HG03575 (cell line): Measurements from ENCODE around the gene MAVS.

Experiments used
- ATAC-seq: cut with Tn5 transposase; IDR thresholded peaks from one replicate; pipeline ENCODE4 v1.9.1; 2021; ENCODE audit not compliant: unreplicated experiment, insufficient number of reproducible peaks, low FRiP score; ENCODE audit errors: extremely low read depth

Gene MAVS

GRCh38 chr20:3846740-3847428, at the start of gene MAVS:
Gene MAVS (plus strand): TSS chr20:3846834. CDS start chr20:3854625, 7,791 bp downstream.
- no peak for ATAC-seq

GRCh38 chr20:3797226-3797545, 49.4 kb upstream of the MAVS start:
- no peak for ATAC-seq

GRCh38 chr20:3797592-3798372, 48.9 kb upstream of the MAVS start:
- no peak for ATAC-seq

DNA sequence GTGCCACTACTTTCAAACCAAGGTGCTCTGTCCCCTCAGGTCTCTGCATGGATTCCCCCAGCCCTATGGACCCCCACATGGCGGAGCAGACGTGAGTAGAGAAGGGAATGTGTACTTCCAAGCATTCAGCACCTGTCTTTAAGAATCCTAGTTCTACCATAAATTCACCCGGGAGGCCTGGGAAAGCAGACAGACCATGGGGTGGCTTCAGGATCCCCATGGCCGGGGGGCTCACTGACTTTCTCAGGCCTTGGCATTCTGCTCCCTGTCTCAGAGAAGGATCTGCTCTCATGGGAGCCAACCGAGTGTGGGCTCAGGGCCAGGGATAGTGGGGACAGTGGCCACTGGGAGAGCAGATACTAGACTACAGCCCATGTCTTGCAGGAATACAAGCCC, 48.3 kb upstream of the MAVS start:
- no peak for ATAC-seq

DNA sequence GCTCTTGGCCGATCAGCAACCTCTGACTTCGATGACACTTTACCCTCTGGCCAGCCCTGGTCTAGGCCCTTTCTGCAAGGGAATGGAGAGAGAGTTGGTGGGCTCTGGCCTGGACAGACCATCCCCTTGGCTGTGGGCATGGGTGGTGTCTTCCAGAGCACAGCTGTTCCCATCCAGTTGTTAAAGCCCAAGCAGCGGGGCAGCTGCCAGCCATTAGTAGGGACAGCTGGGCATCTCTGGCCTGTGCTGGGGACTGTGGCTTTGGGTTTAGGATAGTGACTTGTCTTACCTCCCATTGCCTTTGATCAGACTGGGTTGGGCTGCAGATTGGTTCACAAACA, 47.8 kb upstream of the MAVS start:
- ATAC-seq = no peak

- no peak for ATAC-seq
These were observed 46.3 kb upstream of the MAVS start for GRCh38 chr20:3800256-3800877.

DNA sequence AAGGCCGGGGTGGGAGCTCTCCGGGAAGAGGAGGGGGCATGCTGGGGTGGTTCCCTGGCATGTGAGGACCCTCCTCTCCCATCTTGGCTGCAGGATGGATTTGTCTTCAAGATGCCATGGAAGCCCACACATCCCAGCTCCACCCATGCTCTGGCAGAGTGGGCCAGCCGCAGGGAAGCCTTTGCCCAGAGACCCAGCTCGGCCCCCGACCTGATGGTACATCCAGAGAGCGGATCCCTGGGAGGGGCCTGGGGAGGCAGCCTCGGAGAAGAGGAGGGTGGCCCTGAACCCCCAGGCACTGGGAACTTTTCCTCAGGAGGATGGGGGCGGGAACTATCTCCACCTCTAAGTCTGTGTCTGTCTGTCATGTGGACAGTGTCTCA, 45.8 kb upstream of the MAVS start:
- no peak for ATAC-seq

GRCh38 chr20:3801299-3801698, 45.3 kb upstream of the MAVS start:
- ATAC-seq = no peak

GRCh38 chr20:3801846-3802245, 44.8 kb upstream of the MAVS start:
- no peak for ATAC-seq

- ATAC-seq = no peak
These were observed 44.0 kb upstream of the MAVS start for GRCh38 chr20:3802524-3803239.

GRCh38 chr20:3803289-3803688, 43.3 kb upstream of the MAVS start:
- ATAC-seq = no peak

DNA sequence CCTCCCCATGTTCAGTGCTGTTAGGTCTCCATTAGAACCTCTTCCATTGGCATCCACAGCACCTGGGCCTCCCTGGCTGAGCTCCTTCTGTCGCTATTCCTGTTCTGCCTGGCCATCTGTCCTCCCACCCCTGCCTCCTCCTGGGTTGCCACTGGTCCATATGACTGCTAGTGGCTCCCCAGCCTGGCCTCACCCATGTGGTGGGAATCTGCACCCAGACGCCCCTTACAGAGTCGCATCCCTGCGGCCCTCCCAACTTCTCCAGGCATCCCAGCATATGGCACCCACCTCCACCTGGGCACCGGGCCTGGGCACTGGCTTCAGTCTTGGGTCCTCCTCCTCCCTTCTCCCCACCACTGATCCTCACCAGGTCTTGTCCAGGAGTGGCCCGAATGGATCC, 42.8 kb upstream of the MAVS start:
- no peak for ATAC-seq

- no peak for ATAC-seq
These were observed 42.3 kb upstream of the MAVS start for GRCh38 chr20:3804254-3804751.

- ATAC-seq = no peak
These were observed 41.9 kb upstream of the MAVS start for GRCh38 chr20:3804781-3805180.

DNA sequence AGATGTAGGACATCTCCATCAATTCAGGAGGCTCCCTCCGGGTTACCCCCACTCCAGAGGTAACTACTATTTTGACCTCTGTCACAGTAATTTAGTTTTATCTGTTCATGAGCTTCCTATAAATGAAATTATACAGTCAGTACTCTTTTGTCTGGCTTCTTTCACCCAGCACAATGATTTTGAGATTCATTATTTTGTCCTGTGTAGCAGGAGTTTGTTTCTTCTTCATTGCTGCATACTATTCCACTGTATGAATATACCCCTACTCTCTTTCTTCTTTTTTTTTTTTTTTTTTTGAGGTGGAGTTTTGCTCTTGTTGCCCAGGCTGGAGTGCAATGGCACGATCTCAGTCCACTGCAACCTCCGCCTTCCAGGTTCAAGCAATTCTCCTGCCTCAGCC, 38.1 kb upstream of the MAVS start:
- ATAC-seq = no peak

DNA sequence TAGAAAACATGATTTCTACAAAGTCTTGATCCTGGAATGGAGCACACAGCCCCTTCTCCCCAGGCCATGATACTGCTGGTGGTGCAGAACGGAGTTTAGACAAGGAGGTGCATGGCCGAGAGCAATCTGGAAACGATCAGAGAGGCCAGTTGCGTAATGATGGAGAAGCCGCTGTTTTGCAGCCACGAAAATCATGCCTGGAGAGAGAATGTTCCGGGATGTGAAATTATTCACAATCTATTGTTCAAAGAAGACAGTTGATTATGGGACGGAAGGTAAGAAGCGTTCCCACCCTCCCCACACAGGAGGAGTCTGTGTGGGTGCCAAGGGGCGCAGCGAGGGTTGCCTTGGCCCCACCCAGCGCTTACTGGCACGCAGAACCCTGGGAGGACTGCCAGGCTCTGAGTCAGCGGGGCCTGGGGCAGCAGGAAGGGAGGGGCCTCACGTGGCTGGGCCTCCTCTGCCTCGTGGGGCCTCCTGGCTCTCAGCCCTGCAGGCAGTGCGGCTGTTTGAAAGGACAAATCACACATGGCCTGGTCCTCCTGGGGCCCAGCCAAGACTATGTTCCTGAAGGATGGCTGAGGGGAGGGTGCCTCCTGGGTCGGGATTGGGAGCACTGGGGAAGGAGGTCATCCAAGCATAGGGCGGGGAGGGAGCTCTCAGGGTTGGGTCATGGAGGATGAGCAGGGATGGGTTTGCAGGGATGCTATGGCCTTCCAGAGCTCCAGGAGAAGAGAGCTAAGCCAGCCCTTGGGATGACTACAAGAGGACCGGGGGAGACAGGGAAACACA, 35.0 kb upstream of the MAVS start:
- ATAC-seq = no peak

DNA sequence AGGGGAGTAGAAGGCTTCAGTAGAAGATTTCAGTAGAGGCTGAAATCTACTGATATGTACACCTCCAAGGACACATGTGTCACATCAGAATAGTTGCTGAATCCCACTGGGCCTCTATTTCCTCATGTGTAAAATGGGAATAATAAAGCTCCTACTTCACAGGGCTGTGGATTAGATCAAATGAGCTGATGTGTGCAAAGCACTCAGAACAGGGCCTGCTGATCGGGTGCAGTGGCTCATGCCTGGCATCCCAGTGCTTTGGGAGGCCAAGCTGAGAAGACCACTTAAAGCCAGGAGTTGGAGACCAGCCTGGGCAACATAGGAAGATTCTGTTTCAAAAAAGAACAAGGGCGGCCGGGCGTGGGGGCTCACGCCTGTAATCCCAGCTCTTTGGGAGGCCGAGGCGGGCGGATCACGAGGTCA, 34.4 kb upstream of the MAVS start:
- no peak for ATAC-seq

- no peak for ATAC-seq
These were observed 33.4 kb upstream of the MAVS start for GRCh38 chr20:3812975-3813847.
